A673 (cell line): Measurements from ENCODE around the gene URAD. TPM values are rescaled to one million over a fixed set of nuclear protein-coding genes. Genes with fewer than 3 reads are reported as not detected.

Source experiments
- BruUV-seq: library from RNA; stranded (reverse); fragments of 400-500 nt; replicated peaks from 2 replicates; lab custom pipeline; 2021; lab: Mats Ljungman, UMichigan
- CTCF ChIA-PET: fragments of 300-600 bp; sonication (Branson Sonifier 250); formaldehyde crosslinking; loops from one replicate; lab custom pipeline; 2022; ENCODE audit warnings: antibody characterized with exemption; lab: Charles Lee
- POLR2A ChIA-PET: fragments of 300-600 bp; sonication (Branson Sonifier 250); formaldehyde crosslinking; loops from one replicate; lab custom pipeline; 2022; ENCODE audit warnings: antibody characterized with exemption; ENCODE audit not compliant: low non-redundant PET; lab: Charles Lee
- DNase-seq: peaks from one replicate; pipeline ENCODE4 v3.0.0-alpha.2; 2015; ENCODE audit warnings: low spot score
- H3K27ac ChIP-seq: fragments of 200-600 bp; sonication (generic); 2 replicates; pipeline ENCODE4 v1.5.1; 2016; ENCODE audit warnings: mixed run types, low read depth, mild to moderate bottlenecking, mixed read lengths, antibody characterized with exemption, low read length; ENCODE audit not compliant: poor library complexity, severe bottlenecking
- H3K27me3 ChIP-seq: fragments of 200-600 bp; sonication (generic); replicated peaks from 2 replicates; pipeline ENCODE4 v1.6.1; 2017; ENCODE audit warnings: mixed run types, low read depth, mild to moderate bottlenecking, mixed read lengths, antibody characterized with exemption, low read length; ENCODE audit not compliant: insufficient read depth, poor library complexity
- H3K36me3 ChIP-seq: fragments of 200-600 bp; sonication (generic); 2 replicates; pipeline ENCODE4 v1.6.1; 2016; ENCODE audit warnings: mixed run types, mild to moderate bottlenecking, mixed read lengths, antibody characterized with exemption, low read length; ENCODE audit not compliant: insufficient read depth, poor library complexity, severe bottlenecking
- H3K4me1 ChIP-seq: fragments of 200-600 bp; sonication (generic); 2 replicates; pipeline ENCODE4 v1.6.1; 2017; ENCODE audit warnings: mixed run types, mild to moderate bottlenecking, mixed read lengths, antibody characterized with exemption, low read length; ENCODE audit not compliant: insufficient read depth, poor library complexity, severe bottlenecking
- H3K4me3 ChIP-seq: fragments of 200-600 bp; sonication (generic); 2 replicates; pipeline ENCODE4 v1.5.1; 2016; ENCODE audit warnings: low read depth, mixed run types, mild to moderate bottlenecking, mixed read lengths, low read length; ENCODE audit not compliant: poor library complexity, severe bottlenecking
- H3K9me3 ChIP-seq: fragments of 200-600 bp; sonication (generic); 2 replicates; pipeline ENCODE4 v1.6.1; 2016; ENCODE audit warnings: mixed run types, low read depth, mild to moderate bottlenecking, mixed read lengths, antibody characterized with exemption, low read length; ENCODE audit not compliant: poor library complexity, severe bottlenecking
- CTCF ChIP-seq: fragments of 300-800, 200-600 bp; sonication (generic); conservative IDR thresholded peaks from 2 replicates; pipeline ENCODE4 v1.5.1; 2017; ENCODE audit warnings: low read depth, mild to moderate bottlenecking, antibody characterized with exemption, low read length, moderate library complexity, mixed read lengths
- EZH2 ChIP-seq: fragments of 200-600 bp; sonication (generic); IDR thresholded peaks from 2 replicates; pipeline ENCODE4 v1.6.1; 2017; ENCODE audit warnings: borderline replicate concordance, low read depth, mild to moderate bottlenecking, mixed read lengths, antibody characterized with exemption, low read length; ENCODE audit not compliant: poor library complexity, severe bottlenecking
- intact Hi-C: fragments of 100-400 bp; cut with micrococcal nuclease; formaldehyde crosslinking; loops from one replicate; pipeline ENCODE4 v1.10.0; 2022; ENCODE audit not compliant: unreplicated experiment
- total RNA-seq: library from RNA; stranded (reverse); gene quantifications from 2 replicates; pipeline ENCODE4 v1.2.3, GENCODE V29; 2021

The URAD gene
- total RNA-seq, 1 experiment from 2014 or later: not detected

DNA sequence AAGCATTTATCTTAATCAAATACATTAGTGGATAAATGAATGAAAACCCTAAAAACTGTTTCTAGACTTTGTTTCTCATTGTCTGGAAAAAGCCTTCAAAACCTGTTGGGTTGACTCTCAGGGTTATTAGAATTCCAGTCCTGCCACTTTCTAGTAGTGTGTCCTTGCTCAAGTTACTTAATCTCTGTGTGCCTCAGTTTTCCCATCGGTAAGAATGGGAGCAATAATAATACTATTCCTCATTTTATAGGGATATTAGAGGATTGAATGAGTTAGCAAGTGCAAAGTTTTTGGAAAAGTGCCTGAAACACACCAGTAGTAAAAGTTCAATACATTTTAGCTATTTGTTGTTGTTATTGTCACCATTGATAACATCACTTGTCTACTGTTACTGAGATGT is 2.9 kb downstream of the URAD start:
- no peak for TF ChIP-seq CTCF
- TF ChIP-seq EZH2: no peak
- no peak for DNase-seq
- CTCF ChIA-PET: interaction anchor here (1.7 kb wide), 1 partner anchor 624 kb away, joined by 10 read pairs; no protein-coding TSS in a partner anchor
- no TSS peak for BruUV-seq
- Histone ChIP-seq H3K4me3 (no peak overlapping the region), H3K27me3 (peaks cover 53% of the 10 kb centered on the region), H3K36me3 (no peaks in the 10 kb centered on the region), H3K4me1 (no peaks in the 10 kb centered on the region), H3K9me3 (no peaks in the 10 kb centered on the region), H3K27ac (no peak overlapping the region)
- intact Hi-C loops: no loop called here
- POLR2A ChIA-PET: no interaction called here

- H3K27ac ChIP-seq: no peak overlapping the region
- ChIA-PET CTCF (no interaction called here), POLR2A (no interaction called here)
- H3K27me3 ChIP-seq: peaks cover 80% of the 10 kb centered on the region
- no TSS peak for BruUV-seq
- H3K9me3 ChIP-seq: no peaks in the 10 kb centered on the region
- no peaks in the 10 kb centered on the region for H3K4me1 ChIP-seq
- TF ChIP-seq CTCF (no peak), EZH2 (no peak)
- intact Hi-C loops: loop anchor here (5.0 kb wide), 1 partner anchor 620 kb away; no protein-coding TSS in a partner anchor
- no peaks in the 10 kb centered on the region for H3K36me3 ChIP-seq
- no peak for DNase-seq
- no peak overlapping the region for H3K4me3 ChIP-seq
These were observed 6.1 kb downstream of the URAD start for GRCh38 chr13:27982361-27982760.

DNA sequence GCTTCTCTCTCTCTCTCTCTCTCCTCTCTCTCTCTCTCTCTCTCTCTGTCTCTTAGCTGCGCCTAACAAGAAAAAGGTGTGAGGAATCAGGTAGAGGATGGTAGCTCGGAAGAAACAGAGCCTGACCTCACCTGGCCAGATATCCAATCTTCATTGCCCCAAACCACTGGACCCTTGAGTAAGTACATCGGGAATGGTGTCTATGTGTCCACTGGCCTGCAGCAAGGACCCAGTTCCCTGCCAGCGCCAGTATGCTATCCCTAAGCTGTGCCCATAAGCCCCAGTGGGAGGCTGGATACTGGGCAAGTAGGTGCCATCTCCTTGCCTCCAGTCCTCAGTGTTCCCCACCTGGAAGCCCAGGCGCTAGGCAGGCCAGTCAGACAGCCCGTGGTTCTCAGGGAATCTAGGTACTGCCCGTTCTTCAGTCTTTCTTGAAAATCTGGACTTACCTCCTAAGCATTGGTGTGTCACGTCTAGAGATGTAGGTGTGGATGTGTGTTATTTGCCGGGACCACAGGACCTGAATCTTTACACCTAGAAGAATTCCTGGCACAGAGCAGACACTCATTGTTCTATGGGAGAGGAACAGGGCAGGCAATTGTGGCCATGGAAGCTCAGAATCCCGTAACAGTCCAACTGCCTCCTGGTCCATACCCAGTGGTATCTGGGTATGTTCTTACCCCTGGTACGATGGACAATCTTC is 7.3 kb downstream of the URAD start:
- BruUV-seq: no TSS peak
- ChIA-PET POLR2A (no interaction called here), CTCF (interaction anchor here (0.6 kb wide), 1 partner anchor 27 kb away, joined by 3 read pairs; no protein-coding TSS in a partner anchor)
- TF ChIP-seq EZH2 (no peak), CTCF (no peak)
- H3K4me3 ChIP-seq: no peak overlapping the region
- H3K36me3 ChIP-seq: no peaks in the 10 kb centered on the region
- intact Hi-C loops: loop anchor here (5.0 kb wide), 1 partner anchor 619 kb away; no protein-coding TSS in a partner anchor
- DNase-seq: no peak
- H3K9me3 ChIP-seq: no peaks in the 10 kb centered on the region
- no peaks in the 10 kb centered on the region for H3K4me1 ChIP-seq
- no peak overlapping the region for H3K27ac ChIP-seq
- peaks cover 83% of the 10 kb centered on the region for H3K27me3 ChIP-seq
